Measurements from ENCODE around the gene ABCC12.
A peak's percentile ranks its signal among the peaks of the same experiment; 100 is the strongest.

Gene ABCC12

GRCh38 chr16:48165961-48166578 lies 10.3 kb upstream of the ABCC12 start:
- no peak for DNase-seq

- DNase-seq = peak; percentile 50
These were observed 9.3 kb upstream of the ABCC12 start for GRCh38 chr16:48164907-48165715.

- DNase-seq = no peak
These were observed 7.1 kb upstream of the ABCC12 start for GRCh38 chr16:48162839-48163410.

GRCh38 chr16:48161906-48162305 lies 6.1 kb upstream of the ABCC12 start:
- DNase-seq = no peak

- no peak for DNase-seq
These were observed 4.8 kb upstream of the ABCC12 start for GRCh38 chr16:48160575-48160974.

- DNase-seq = no peak
These were observed 2.5 kb upstream of the ABCC12 start for GRCh38 chr16:48158296-48158695.

GRCh38 chr16:48157794-48158193 lies 2.0 kb upstream of the ABCC12 start:
- no peak for DNase-seq

- DNase-seq = no peak
These were observed 1.5 kb upstream of the ABCC12 start for GRCh38 chr16:48157302-48157701.

- peak; percentile 65 for DNase-seq
These were observed 1.0 kb upstream of the ABCC12 start for GRCh38 chr16:48156790-48157209.

GRCh38 chr16:48153774-48154173 lies 2.0 kb downstream of the ABCC12 start:
- DNase-seq = no peak

GRCh38 chr16:48152226-48152625 lies 3.6 kb downstream of the ABCC12 start:
- no peak for DNase-seq

GRCh38 chr16:48150707-48151106 lies 5.1 kb downstream of the ABCC12 start:
- no peak for DNase-seq

- DNase-seq = no peak
These were observed 9.1 kb downstream of the ABCC12 start for GRCh38 chr16:48146710-48147109.

GRCh38 chr16:48146131-48146530 lies 9.7 kb downstream of the ABCC12 start:
- DNase-seq = no peak

- DNase-seq = no peak
These were observed 11.9 kb downstream of the ABCC12 start for GRCh38 chr16:48143812-48144368.

GRCh38 chr16:48140821-48141220 lies 15.0 kb downstream of the ABCC12 start:
- DNase-seq = no peak

- DNase-seq = no peak
These were observed 16.3 kb downstream of the ABCC12 start for GRCh38 chr16:48139517-48139916.

- no peak for DNase-seq
These were observed 17.2 kb downstream of the ABCC12 start for GRCh38 chr16:48138543-48138942.

GRCh38 chr16:48137822-48138221 lies 18.0 kb downstream of the ABCC12 start:
- DNase-seq = no peak

- no peak for DNase-seq
These were observed 19.0 kb downstream of the ABCC12 start for GRCh38 chr16:48136547-48137360.

- no peak for DNase-seq
These were observed 22.2 kb downstream of the ABCC12 start for GRCh38 chr16:48133455-48134211.

GRCh38 chr16:48132696-48133095 lies 23.1 kb downstream of the ABCC12 start:
- no peak for DNase-seq

Measured in activated effector memory CD4-positive, alpha-beta T cell treated with Interleukin-2 at 50 U/mL for 16 hours (primary cell).